IMR-90 (cell line): ENCODE measurements around the gene DPP10. TPM values are rescaled to one million over a fixed set of nuclear protein-coding genes. Genes with fewer than 3 reads are reported as not detected.

Experiments
- ATAC-seq: fragments of 200-7000 bp; cut with Tn5 transposase; 2 replicates; pipeline ENCODE4 v1.9.1; 2020; ENCODE audit warnings: low read depth, mild to moderate bottlenecking, moderate library complexity
- BruUV-seq: library from RNA; stranded (reverse); fragments of 400-500 nt; replicated peaks from 2 replicates; lab custom pipeline; 2021; lab: Mats Ljungman, UMichigan
- CTCF ChIA-PET: fragments of 300-600 bp; formaldehyde crosslinking; extraction: SDS; loops from one replicate; lab custom pipeline; 2021; ENCODE audit warnings: antibody characterized with exemption; lab: Yijun Ruan, JAX
- POLR2A ChIA-PET: fragments of 300-600 bp; sonication (Branson Sonifier 250); formaldehyde crosslinking; loops from one replicate; lab custom pipeline; 2022; ENCODE audit warnings: antibody characterized with exemption; ENCODE audit not compliant: unreplicated experiment; lab: Charles Lee
- DNase-seq: peaks from one replicate; pipeline ENCODE4 v3.0.0; 2013
- H2AFZ ChIP-seq: replicated peaks from 2 replicates; pipeline ENCODE3; 2013; ENCODE audit warnings: low read length, mild to moderate bottlenecking; ENCODE audit not compliant: poor library complexity
- H2AK5ac ChIP-seq: 2 replicates; pipeline ENCODE4 v1.6.1; 2013; ENCODE audit warnings: low read depth, low read length, inconsistent platforms
- H2AK9ac ChIP-seq: replicated peaks from 2 replicates; pipeline ENCODE3; 2013; ENCODE audit warnings: mild to moderate bottlenecking, low read depth, low read length, moderate library complexity; ENCODE audit not compliant: poor library complexity
- H2BK120ac ChIP-seq: 2 replicates; pipeline ENCODE4 v1.6.1; 2013; ENCODE audit warnings: low read depth, low read length, inconsistent platforms
- H2BK15ac ChIP-seq: 3 replicates; pipeline ENCODE4 v1.6.1; 2013; ENCODE audit warnings: low read depth, low read length, inconsistent platforms
- H2BK20ac ChIP-seq: 2 replicates; pipeline ENCODE4 v1.6.1; 2013; ENCODE audit warnings: low read depth, mild to moderate bottlenecking, inconsistent platforms, low read length, moderate library complexity
- H2BK5ac ChIP-seq: 2 replicates; pipeline ENCODE4 v1.6.1; 2013; ENCODE audit warnings: mild to moderate bottlenecking, low read depth, low read length, inconsistent platforms; ENCODE audit not compliant: poor library complexity, severe bottlenecking
- H3K14ac ChIP-seq: replicated peaks from 2 replicates; pipeline ENCODE4 v1.6.1; 2013; ENCODE audit warnings: low read depth, low read length, inconsistent platforms
- H3K18ac ChIP-seq: 2 replicates; pipeline ENCODE4 v1.6.1; 2013; ENCODE audit warnings: low read depth, low read length, control low read depth
- H3K23ac ChIP-seq: 2 replicates; pipeline ENCODE4 v1.6.1; 2013; ENCODE audit warnings: low read depth, low read length, inconsistent platforms
- H3K27ac ChIP-seq: 2 replicates; pipeline ENCODE4 v1.5.1; 2013; ENCODE audit warnings: mild to moderate bottlenecking, control low read depth, low read length; ENCODE audit not compliant: insufficient read depth
- H3K27me3 ChIP-seq: 2 replicates; pipeline ENCODE4 v1.6.1; 2013; ENCODE audit warnings: low read length; ENCODE audit not compliant: control insufficient read depth, insufficient read depth
- H3K36me3 ChIP-seq: 2 replicates; pipeline ENCODE4 v1.6.1; 2013; ENCODE audit warnings: low read length, mixed read lengths; ENCODE audit not compliant: control insufficient read depth, insufficient read depth
- H3K4ac ChIP-seq: 2 replicates; pipeline ENCODE4 v1.6.1; 2013; ENCODE audit warnings: low read depth, low read length, inconsistent platforms
- H3K4me1 ChIP-seq: 2 replicates; pipeline ENCODE4 v1.6.1; 2013; ENCODE audit warnings: low read length, mixed read lengths; ENCODE audit not compliant: control insufficient read depth, insufficient read depth
- H3K4me2 ChIP-seq: 2 replicates; pipeline ENCODE4 v1.6.1; 2013; ENCODE audit warnings: low read depth, mild to moderate bottlenecking, control low read depth, low read length, moderate library complexity
- H3K4me3 ChIP-seq: 2 replicates; pipeline ENCODE4 v1.5.1; 2013; ENCODE audit warnings: low read depth, mild to moderate bottlenecking, control low read depth, low read length, moderate library complexity; ENCODE audit not compliant: insufficient read depth
- H3K56ac ChIP-seq: 2 replicates; pipeline ENCODE4 v1.6.1; 2013; ENCODE audit warnings: low read length, inconsistent platforms; ENCODE audit not compliant: insufficient read depth; ENCODE audit errors: extremely low read depth
- H3K79me1 ChIP-seq, 2 experiments: 2 replicates each; pipeline ENCODE4 v1.6.1; 2013; ENCODE audit warnings: low read length in 2 of 2, inconsistent platforms in 1 of 2, low read depth in 1 of 2
- H3K9ac ChIP-seq: 2 replicates; pipeline ENCODE4 v1.6.1; 2013; ENCODE audit warnings: low read depth, low read length, control low read depth
- H3K9me1 ChIP-seq: 2 replicates; pipeline ENCODE4 v1.6.1; 2013; ENCODE audit warnings: low read length, inconsistent platforms; ENCODE audit not compliant: insufficient read depth
- H3K9me3 ChIP-seq: 2 replicates; pipeline ENCODE4 v1.6.1; 2013; ENCODE audit warnings: low read length; ENCODE audit not compliant: control insufficient read depth, insufficient read depth
- H4K20me1 ChIP-seq: 2 replicates; pipeline ENCODE4 v1.6.1; 2013; ENCODE audit warnings: low read length, inconsistent platforms; ENCODE audit not compliant: insufficient read depth
- H4K5ac ChIP-seq: 2 replicates; pipeline ENCODE4 v1.6.1; 2013; ENCODE audit warnings: mild to moderate bottlenecking, low read depth, low read length, control low read depth
- H4K8ac ChIP-seq, 2 experiments: 2 replicates each; pipeline ENCODE4 v1.6.1; 2013; ENCODE audit warnings: low read depth in 2 of 2, low read length in 2 of 2, control low read depth in 1 of 2, inconsistent platforms in 1 of 2
- H4K91ac ChIP-seq: 2 replicates; pipeline ENCODE4 v1.6.1; 2013; ENCODE audit warnings: low read depth, low read length, inconsistent platforms; ENCODE audit not compliant: insufficient read depth
- BHLHE40 ChIP-seq: fragments of 150-350 bp; IDR thresholded peaks from 2 replicates; pipeline ENCODE4 v1.6.1; 2016; ENCODE audit warnings: mild to moderate bottlenecking, low read depth, low read length
- CEBPB ChIP-seq: IDR thresholded peaks from 2 replicates; pipeline ENCODE4 v1.6.1; 2012; ENCODE audit warnings: low read depth, low read length, improper control_type of control experiment
- CHD1 ChIP-seq: IDR thresholded peaks from 2 replicates; pipeline ENCODE4 v1.6.1; 2012; ENCODE audit warnings: low read depth, low read length, improper control_type of control experiment
- FOS ChIP-seq: fragments of 150-350 bp; IDR thresholded peaks from 2 replicates; pipeline ENCODE4 v1.6.1; 2016; ENCODE audit warnings: low read depth, low read length
- MAFK ChIP-seq: IDR thresholded peaks from 2 replicates; pipeline ENCODE4 v1.6.1; 2012; ENCODE audit warnings: low read depth, low read length, improper control_type of control experiment
- MAZ ChIP-seq: IDR thresholded peaks from 2 replicates; pipeline ENCODE4 v1.6.1; 2012; ENCODE audit warnings: low read depth, mild to moderate bottlenecking, low read length, improper control_type of control experiment, moderate library complexity, borderline replicate concordance
- MXI1 ChIP-seq: IDR thresholded peaks from 2 replicates; pipeline ENCODE4 v1.6.1; 2012; ENCODE audit warnings: low read depth, mild to moderate bottlenecking, low read length, moderate library complexity, borderline replicate concordance
- NFE2L2 ChIP-seq: fragments of 150-350 bp; IDR thresholded peaks from 2 replicates; pipeline ENCODE4 v1.6.1; 2016; ENCODE audit warnings: low read depth, mild to moderate bottlenecking, low read length
- POLR2A ChIP-seq: IDR thresholded peaks from 2 replicates; pipeline ENCODE4 v1.6.1; 2012; ENCODE audit warnings: mild to moderate bottlenecking, low read depth, low read length
- RAD21 ChIP-seq: IDR thresholded peaks from 2 replicates; pipeline ENCODE4 v1.6.1; 2012; ENCODE audit warnings: low read length, improper control_type of control experiment
- RCOR1 ChIP-seq: IDR thresholded peaks from 2 replicates; pipeline ENCODE4 v1.6.1; 2012; ENCODE audit warnings: mild to moderate bottlenecking, low read length, improper control_type of control experiment; ENCODE audit not compliant: insufficient replicate concordance
- RFX5 ChIP-seq: IDR thresholded peaks from 2 replicates; pipeline ENCODE4 v1.8.0; 2012; ENCODE audit warnings: low read depth, mild to moderate bottlenecking, low read length, moderate library complexity
- SMC3 ChIP-seq: fragments of 150-350 bp; IDR thresholded peaks from 2 replicates; pipeline ENCODE4 v1.6.1; 2016; ENCODE audit warnings: low read depth, mild to moderate bottlenecking, antibody characterized with exemption, low read length, moderate library complexity
- WGBS, 2 experiments: methylation state at CpG; one replicate each; pipeline versions ENCODE4 v1.1.5 to v1.1.7; 2013; ENCODE audit warnings: missing lambda C conversion rate in 2 of 2; ENCODE audit not compliant: insufficient read length in 1 of 2; ENCODE audit errors: extremely low coverage in 2 of 2; 5-methylcytosine and 5-hydroxymethylcytosine counted together
- dilution Hi-C: fragments of 300-500 bp; cut with HindIII; formaldehyde crosslinking; loops from one replicate; pipeline ENCODE4 v1.14.3; 2018; ENCODE audit warnings: low sequenced_read_pairs; ENCODE audit not compliant: unreplicated experiment
- in situ Hi-C: fragments of 300-500 bp; cut with MboI; formaldehyde crosslinking; loops from 3 replicates; pipeline ENCODE4 v1.14.3; 2019; ENCODE audit warnings: low sequenced_read_pairs, inconsistent platforms, mixed read lengths
- intact Hi-C: fragments of 100-400 bp; cut with micrococcal nuclease; formaldehyde crosslinking; loops from 2 replicates; pipeline ENCODE4 v1.10.0; 2022
- polyA plus RNA-seq, 3 experiments: library from polyadenylated mRNA; depleted of rRNA; stranded (reverse); fragments of >200 nt; gene quantifications; 2 replicates each; pipeline ENCODE4 v1.2.3, GENCODE V29; 2012; ENCODE audit warnings: low replicate concordance in 1 of 3
- total RNA-seq: library from RNA; depleted of rRNA; stranded (reverse); fragments of >200 nt; gene quantifications from 2 replicates; pipeline ENCODE4 v1.2.3, GENCODE V29; 2012
- TF ChIP-seq, protein P1 (sequence below): conservative IDR thresholded peaks from 2 replicates; pipeline ENCODE4 v1.5.1; 2012; ENCODE audit warnings: mild to moderate bottlenecking, low read depth, low read length, improper control_type of control experiment
- TF ChIP-seq, protein P2 (sequence below): fragments of 150-350 bp; IDR thresholded peaks from 2 replicates; pipeline ENCODE4 v1.6.1; 2017; ENCODE audit warnings: mild to moderate bottlenecking, antibody characterized with exemption, low read length, low read depth
- TF ChIP-seq, protein P3 (sequence below): fragments of 150-350 bp; IDR thresholded peaks from 2 replicates; pipeline ENCODE4 v1.6.1; 2016; ENCODE audit warnings: low read depth, mild to moderate bottlenecking, low read length, moderate library complexity, borderline replicate concordance

The DPP10 gene
- total and polyA plus RNA-seq, 2 of the 4 experiments (the other 2 are of a cell fraction): not detected

- no peaks in the 10 kb centered on the region for H3K9me3 ChIP-seq
- H2BK20ac ChIP-seq: no peak overlapping the region
- no peak overlapping the region for H3K4me2 ChIP-seq
- no peak overlapping the region for H4K91ac ChIP-seq
- CTCF ChIA-PET: no interaction called here
- no peaks in the 10 kb centered on the region for H3K36me3 ChIP-seq
- no CpG with 5 or more reads among the region's 2 CpGs for WGBS, 2 experiments
- no peak overlapping the region for H2AK9ac ChIP-seq
- H2BK15ac ChIP-seq: no peak overlapping the region
- H3K27ac ChIP-seq: no peak overlapping the region
- ATAC-seq: no peak
- H3K14ac ChIP-seq: no peak overlapping the region
- no peak for DNase-seq
- no peaks in the 10 kb centered on the region for H3K9me1 ChIP-seq
- H3K56ac ChIP-seq: no peak overlapping the region
- H3K4me3 ChIP-seq: no peak overlapping the region
- in situ Hi-C loops: no loop called here
- no peak overlapping the region for H2AFZ ChIP-seq
- no peak overlapping the region for H4K5ac ChIP-seq
- no peaks in the 10 kb centered on the region for H3K4me1 ChIP-seq
- TF ChIP-seq SMC3 (no peak), POLR2A (no peak), CEBPB (no peak), RCOR1 (no peak), RAD21 (no peak), NFE2L2 (no peak), FOS (no peak), MAFK (no peak), CHD1 (no peak), MXI1 (no peak), RFX5 (no peak), MAZ (no peak), BHLHE40 (no peak)
- TF ChIP-seq, protein P1, sequence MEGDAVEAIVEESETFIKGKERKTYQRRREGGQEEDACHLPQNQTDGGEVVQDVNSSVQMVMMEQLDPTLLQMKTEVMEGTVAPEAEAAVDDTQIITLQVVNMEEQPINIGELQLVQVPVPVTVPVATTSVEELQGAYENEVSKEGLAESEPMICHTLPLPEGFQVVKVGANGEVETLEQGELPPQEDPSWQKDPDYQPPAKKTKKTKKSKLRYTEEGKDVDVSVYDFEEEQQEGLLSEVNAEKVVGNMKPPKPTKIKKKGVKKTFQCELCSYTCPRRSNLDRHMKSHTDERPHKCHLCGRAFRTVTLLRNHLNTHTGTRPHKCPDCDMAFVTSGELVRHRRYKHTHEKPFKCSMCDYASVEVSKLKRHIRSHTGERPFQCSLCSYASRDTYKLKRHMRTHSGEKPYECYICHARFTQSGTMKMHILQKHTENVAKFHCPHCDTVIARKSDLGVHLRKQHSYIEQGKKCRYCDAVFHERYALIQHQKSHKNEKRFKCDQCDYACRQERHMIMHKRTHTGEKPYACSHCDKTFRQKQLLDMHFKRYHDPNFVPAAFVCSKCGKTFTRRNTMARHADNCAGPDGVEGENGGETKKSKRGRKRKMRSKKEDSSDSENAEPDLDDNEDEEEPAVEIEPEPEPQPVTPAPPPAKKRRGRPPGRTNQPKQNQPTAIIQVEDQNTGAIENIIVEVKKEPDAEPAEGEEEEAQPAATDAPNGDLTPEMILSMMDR: no peak
- TF ChIP-seq, protein P2, sequence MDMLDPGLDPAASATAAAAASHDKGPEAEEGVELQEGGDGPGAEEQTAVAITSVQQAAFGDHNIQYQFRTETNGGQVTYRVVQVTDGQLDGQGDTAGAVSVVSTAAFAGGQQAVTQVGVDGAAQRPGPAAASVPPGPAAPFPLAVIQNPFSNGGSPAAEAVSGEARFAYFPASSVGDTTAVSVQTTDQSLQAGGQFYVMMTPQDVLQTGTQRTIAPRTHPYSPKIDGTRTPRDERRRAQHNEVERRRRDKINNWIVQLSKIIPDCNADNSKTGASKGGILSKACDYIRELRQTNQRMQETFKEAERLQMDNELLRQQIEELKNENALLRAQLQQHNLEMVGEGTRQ: no peak
- TF ChIP-seq, protein P3, sequence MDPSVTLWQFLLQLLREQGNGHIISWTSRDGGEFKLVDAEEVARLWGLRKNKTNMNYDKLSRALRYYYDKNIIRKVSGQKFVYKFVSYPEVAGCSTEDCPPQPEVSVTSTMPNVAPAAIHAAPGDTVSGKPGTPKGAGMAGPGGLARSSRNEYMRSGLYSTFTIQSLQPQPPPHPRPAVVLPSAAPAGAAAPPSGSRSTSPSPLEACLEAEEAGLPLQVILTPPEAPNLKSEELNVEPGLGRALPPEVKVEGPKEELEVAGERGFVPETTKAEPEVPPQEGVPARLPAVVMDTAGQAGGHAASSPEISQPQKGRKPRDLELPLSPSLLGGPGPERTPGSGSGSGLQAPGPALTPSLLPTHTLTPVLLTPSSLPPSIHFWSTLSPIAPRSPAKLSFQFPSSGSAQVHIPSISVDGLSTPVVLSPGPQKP: no peak
- no peaks in the 10 kb centered on the region for H3K27me3 ChIP-seq
- no peaks in the 10 kb centered on the region for H3K79me1 ChIP-seq
- no peak overlapping the region for H3K4ac ChIP-seq
- POLR2A ChIA-PET: no interaction called here
- no peak overlapping the region for H3K23ac ChIP-seq
- no peak overlapping the region for H2BK120ac ChIP-seq
- H2BK5ac ChIP-seq: no peak overlapping the region
- intact Hi-C loops: no loop called here
- no peak overlapping the region for H2AK5ac ChIP-seq
- no TSS peak for BruUV-seq
- dilution Hi-C loops: no loop called here
- no peak overlapping the region for H3K9ac ChIP-seq
- H4K20me1 ChIP-seq: no peaks in the 10 kb centered on the region
- no peak overlapping the region for H4K8ac ChIP-seq
- no peak overlapping the region for H3K18ac ChIP-seq
These were observed 199.8 kb downstream of the DPP10 start for GRCh38 chr2:114642166-114642770.
